Retina (tissue), 1 donor: Measurements from ENCODE around the gene HTT.
"Not testable (repeated sequence)": the region's sequence is repeated elsewhere in the genome, so short reads cannot be mapped to it uniquely, and the experiment has no call there.

Experiments used
- DNase-seq: peaks from one replicate; pipeline ENCODE4 v3.0.0-alpha.2; 2016

The HTT gene

DNA sequence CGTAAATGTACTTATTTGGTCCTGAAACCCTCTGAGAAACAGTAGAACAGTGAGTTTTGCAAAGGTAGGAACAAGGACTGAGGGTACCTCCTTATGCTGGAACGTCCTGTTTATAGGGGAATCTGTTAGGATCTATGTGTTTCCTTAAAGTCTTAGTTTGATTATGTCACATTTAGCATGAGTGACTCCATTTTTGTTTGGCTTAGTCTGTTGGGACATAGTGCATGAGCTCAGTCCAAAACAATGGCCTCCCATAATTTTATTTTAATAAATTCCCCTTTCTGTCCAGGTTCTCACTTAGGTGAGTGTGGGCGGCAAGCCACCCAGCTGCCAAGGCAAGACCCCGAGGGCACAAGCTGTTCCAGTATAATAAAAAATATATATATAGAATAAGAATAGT is 27.9 kb upstream of the HTT start:
- no peak for DNase-seq

DNA sequence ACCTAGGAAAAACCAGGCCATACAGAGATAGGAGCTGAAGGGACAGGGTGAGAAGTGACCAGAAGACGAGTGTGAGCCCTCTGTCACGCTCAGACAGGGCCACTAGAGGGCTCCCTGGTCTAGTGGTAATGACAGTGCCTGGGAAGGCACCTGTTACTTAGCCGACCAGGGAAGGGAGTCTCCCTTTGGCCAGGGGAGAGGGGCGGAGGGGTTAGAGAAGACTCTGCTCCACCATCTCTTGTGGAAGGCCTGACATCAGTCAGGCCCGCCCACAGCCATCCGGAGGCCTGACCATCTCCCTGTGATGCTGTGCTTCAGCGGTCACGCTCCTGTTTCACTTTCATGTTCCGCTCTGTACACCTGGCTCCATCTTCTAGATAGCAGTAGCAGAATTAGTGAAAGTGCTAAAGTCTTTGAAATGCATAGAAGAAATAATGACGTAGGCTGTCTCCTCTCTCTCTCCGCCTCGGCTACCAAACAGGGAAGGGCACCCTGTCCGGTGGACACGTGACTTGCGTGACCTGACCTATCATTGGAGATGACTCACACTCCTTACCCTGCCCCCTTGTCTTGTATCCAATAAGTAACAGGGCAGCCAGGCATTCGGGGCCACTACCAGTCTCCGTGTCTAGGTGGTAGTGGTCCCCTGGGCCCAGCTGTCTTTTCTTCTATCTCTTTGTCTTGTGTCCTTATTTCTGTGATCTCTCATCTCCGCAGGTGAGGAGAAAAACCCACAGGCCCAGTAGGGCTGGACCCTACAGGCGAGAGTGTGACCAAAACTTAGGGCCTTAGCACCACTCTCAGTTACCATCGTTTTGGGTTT is 26.8 kb upstream of the HTT start:
- peak; percentile 66 for DNase-seq

DNA sequence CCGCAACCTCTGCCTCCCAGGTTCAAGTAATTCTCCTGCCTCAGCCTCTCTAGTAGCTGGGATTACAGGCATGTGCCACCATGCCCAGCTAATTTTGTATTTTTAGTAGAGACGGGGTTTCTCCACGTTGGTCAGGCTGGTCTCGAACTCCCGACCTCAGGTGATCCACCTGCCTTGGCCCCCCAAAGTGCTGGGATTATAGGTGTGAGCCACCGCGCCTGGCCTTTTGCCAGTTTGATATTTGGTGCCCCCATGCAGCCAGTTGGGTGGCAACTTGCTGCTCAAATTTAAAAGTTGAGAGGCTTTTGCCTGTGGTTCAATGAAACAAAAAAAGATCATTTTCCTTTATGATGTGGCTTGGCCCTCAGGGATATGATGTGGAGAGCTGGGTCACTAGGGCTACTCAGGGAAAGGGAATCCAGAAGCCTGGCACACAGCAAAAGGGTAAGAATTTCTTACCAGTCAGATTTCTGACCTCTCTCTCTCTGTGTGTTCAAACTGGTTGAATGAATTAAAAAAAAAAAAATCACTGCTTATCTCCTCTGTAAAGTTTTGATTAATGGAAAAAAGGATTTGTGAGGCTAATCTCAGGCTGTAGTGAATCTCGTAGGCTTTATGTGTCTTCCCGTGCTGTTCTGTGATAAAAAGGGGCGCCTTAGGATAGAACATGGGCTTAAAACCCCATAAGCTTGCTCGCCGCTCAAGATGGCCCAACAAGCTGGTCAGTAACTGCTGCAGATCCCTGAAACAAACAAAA is 23.2 kb upstream of the HTT start:
- DNase-seq = not testable (repeated sequence)

DNA sequence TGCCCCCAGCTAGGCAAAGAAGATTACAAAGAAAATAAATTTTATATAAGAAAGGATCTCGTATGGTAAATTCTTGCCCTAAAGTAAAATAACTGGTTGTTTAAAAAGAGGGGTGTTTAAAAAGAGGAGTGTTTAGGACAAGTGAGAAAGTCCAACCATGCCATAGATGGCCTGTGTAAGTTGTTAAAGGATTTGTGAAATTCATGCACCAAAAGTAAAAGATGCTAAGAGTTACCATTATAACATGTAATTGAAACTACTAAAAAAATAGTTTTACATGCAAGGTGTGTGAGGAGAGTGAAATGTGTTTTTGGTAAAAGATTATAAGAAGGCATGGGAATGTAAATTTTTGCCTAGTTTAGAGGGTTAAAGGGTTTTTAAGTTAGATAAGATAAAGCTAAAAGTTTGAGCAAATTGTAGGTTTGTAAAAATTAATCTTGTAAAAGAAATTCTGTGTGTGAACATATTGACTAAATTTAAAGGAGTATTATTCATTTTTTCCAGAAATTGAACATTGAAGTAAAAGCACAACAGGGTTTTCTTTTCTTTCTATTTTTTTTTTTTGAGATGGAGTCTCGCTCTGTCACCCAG is 20.2 kb upstream of the HTT start:
- no peak for DNase-seq

DNA sequence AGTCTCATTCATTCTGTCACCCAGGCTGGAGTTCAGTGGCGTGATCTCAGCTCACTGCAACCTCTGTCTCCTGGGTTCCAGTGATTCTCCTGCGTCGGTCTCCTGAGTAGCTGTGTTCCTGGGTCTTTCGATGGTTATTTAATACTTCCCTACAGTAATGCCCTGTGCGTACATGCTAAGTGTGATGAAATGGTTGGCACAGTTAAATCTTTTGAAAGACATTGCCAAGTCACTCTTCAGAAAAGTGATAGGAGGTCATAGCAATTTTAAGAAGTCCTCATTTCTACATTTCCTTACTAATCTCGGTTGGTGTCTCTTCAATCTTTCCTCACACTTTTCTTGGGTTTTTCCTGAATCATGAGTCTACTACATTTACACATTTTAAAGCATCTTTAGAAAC is 14.5 kb upstream of the HTT start:
- no peak for DNase-seq

DNA sequence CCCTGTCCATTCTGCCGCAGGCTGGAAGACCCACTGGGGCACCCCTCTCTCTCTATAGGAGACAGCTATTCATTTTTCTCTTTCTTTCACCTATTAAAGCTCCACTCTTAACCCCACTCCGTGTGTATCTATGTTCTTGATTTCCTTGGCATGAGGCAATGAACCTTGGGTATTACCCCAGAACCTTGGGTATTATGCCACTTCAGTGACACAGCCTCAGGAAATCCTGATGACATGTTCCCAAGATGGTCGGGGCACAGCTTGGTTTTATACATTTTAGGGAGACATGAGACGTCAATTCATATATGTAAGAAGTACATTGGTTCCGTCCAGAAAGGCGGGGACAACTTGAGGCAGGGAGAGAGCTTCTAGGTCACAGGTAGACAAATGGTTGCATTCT is 13.5 kb upstream of the HTT start:
- DNase-seq = no peak

DNA sequence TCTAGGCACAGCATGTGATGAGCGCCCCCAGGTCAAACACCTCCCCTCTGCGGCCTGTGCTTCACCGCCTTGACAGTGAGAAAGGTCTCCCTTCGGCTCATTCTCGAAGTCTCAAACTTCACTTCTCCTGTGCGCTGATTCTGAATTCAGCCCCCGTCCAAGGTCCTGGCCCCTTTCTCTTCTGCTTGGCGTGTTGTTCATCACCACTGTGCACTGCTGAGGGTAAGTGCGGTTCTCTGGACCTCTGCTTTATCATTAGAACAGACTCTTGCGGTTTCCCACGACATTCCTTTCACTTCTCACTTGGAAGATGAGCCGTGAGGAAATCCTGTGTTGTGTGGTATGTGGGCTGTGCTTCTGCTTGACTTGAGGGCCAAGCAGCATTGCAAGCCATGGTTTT is 12.0 kb upstream of the HTT start:
- DNase-seq = no peak

DNA sequence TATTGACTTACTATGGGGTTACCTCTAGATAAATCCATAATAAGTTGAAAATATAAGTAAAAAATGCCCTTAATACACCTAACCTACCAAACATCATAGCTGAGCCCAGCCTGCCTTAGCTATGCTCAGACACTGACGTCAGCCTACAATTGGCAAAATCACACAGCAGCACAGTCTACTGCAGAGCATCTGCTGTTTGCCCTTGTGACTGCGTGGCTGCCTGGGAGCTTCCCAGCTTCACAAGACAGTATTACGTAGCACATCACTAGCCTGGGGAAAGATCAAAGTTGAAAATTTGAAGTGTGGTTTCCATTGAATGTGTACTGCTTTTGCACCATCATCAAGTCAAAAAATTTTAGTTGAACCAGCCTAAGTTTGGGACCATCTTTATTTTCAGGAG is 8.9 kb upstream of the HTT start:
- no peak for DNase-seq

DNA sequence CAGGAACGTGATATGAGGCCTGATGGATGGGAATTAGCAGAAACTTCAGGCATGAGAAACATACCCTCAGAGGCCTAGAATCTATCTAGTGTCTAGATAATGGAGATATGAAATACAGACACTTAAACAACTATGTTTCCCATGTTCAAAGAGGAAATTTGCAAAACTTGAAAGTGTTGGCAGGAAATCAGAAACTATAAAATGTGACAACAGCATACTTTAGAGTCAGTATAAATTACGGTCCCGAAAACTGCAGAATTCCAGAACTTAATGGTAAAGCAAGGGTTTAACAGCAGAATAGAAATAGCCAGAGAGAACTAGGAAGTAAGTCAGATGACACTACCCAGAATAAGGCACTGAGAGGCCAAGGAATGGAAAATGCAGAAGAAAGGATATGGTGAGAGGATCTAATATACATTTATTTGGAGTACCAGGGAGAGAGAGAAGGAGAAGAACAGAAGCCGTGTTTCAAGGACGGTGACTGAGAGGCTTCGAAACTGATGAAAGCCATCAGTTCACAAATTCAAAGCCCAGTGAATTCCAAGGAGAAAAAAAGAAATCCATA is 7.6 kb upstream of the HTT start:
- DNase-seq = no peak

DNA sequence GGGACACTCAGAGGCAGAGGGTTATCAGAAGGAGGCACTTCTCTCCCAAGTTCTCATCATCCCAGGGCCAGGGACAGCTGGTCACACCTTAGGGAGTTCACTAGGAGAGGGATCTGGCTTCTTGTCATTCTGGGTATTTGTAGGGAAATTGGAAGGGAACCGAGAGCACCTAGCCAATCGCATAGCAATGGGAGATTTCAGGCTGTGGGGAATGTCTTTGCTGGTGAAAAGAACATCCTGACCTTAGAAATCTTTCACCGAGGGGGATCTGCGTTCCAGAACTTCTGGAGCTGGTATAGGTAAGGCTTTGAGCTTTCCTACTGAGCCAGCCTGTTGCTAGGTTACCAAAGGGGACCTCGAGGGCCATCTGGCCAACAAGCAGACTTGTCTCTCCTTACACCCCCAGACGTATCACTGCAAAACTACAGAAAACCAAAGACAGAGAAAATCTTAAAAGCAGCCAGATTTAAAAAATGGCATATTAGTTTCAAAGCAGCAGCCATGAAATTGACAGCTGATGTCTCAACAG is 6.9 kb upstream of the HTT start:
- DNase-seq = no peak

DNA sequence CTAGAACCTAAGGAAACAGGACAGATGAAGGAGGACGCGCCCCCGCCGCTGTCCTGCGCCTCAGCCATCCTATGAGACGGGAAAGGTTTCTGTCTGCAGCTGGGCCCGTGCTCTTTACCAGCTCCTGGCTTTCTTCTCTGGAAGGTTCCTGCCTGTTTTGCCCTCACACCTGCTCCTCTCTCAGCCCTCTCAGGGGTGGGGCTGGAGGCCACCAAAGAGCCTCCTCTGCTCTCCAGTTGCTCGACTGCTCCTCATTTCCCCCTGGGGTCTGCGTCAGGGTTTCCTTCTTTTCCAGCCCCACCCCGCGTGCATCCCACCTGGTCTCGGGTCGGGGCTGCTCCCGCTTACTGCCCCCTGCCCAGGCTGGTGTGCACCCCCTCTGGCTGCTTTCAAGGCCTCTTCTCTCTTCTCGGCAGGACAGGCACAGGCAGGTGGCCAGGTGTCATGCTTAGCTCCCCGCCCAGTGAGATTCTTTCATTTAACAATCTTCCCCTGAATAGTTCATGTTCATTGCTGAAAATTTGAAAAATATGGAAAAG is 4.8 kb upstream of the HTT start:
- DNase-seq = no peak

DNA sequence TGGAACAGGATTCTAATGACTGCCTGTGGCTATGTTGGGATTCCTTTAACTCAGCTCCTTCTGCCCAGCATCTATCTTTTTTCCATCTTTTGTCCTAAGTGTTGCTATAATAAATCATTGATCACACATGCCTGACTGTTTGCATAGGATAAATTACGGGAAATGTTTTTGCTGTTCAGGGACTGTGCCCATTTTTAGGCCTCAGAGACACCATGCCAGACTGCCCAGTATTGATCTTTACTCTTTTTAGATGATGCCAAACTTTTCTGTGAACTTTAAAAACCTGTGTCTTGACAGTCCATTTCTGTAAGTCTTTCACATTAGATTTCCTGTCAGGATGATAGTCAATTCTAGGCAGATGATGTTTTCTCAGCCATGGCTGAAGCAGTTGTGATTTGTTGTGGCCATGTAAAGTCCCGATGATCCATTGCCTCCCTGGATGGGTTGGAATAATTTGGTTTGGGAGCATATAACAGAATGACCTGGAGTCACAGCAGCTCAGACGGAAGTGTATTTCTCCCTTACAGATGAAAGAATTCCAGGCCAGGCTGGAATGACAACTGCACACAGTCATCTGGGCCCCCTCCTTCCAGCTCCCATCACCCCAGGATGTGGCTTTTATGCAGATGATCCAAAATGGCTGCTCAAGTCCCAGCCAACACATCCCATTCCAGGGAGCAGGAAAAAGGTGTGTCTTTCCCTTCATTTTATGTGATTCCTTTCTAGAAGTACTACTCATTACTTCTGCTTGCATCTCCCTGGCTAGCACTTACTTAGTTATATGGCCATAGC is 3.6 kb upstream of the HTT start:
- no peak for DNase-seq

DNA sequence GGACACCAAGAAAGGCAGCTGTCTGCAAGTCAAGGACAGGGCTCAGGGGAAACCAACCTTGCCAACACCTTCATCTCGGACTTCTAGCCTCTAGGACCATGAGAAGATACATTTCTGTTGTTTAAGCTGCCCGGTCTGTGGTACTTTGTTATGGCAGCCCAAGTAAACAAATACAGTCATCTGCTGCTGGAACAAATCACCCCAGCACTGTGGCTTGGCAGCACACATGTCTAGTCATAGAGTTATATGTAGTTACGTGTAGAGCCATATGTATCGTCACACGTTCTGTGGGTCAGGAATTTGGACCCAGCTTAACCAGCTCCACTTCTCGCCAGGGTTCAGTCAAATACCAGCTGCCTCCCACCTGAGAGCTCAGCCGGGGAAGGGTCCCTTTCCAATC is 2.7 kb upstream of the HTT start:
- no peak for DNase-seq

DNA sequence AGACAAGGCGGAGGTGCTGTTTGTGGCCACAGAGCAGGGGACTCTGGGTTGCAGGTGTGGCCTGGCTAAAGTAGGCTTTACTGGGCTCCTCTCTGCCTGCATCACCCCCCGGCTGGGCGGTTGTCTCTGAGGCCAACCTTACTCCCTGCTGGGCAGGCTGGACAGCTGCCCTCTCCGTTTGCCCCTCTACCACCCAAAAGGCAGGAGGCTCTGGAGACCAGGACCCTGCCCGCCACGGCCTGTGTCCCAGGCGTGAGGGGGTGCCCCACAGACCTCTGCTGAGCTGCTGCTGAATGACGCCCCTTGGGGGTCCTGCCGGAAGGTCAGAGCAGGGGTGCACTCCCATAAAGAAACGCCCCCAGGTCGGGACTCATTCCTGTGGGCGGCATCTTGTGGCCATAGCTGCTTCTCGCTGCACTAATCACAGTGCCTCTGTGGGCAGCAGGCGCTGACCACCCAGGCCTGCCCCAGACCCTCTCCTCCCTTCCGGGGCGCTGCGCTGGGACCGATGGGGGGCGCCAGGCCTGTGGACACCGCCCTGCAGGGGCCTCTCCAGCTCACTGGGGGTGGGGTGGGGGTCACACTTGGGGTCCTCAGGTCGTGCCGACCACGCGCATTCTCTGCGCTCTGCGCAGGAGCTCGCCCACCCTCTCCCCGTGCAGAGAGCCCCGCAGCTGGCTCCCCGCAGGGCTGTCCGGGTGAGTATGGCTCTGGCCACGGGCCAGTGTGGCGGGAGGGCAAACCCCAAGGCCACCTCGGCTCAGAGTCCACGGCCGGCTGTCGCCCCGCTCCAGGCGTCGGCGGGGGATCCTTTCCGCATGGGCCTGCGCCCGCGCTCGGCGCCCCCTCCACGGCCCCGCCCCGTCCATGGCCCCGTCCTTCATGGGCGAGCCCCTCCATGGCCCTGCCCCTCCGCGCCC is 1.1 kb upstream of the HTT start:
- peak; percentile 80 for DNase-seq

DNA sequence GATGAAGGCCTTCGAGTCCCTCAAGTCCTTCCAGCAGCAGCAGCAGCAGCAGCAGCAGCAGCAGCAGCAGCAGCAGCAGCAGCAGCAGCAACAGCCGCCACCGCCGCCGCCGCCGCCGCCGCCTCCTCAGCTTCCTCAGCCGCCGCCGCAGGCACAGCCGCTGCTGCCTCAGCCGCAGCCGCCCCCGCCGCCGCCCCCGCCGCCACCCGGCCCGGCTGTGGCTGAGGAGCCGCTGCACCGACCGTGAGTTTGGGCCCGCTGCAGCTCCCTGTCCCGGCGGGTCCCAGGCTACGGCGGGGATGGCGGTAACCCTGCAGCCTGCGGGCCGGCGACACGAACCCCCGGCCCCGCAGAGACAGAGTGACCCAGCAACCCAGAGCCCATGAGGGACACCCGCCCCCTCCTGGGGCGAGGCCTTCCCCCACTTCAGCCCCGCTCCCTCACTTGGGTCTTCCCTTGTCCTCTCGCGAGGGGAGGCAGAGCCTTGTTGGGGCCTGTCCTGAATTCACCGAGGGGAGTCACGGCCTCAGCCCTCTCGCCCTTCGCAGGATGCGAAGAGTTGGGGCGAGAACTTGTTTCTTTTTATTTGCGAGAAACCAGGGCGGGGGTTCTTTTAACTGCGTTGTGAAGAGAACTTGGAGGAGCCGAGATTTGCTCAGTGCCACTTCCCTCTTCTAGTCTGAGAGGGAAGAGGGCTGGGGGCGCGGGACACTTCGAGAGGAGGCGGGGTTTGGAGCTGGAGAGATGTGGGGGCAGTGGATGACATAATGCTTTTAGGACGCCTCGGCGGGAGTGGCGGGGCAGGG is 568 bp downstream of the HTT start:
- DNase-seq = peak; percentile 77

DNA sequence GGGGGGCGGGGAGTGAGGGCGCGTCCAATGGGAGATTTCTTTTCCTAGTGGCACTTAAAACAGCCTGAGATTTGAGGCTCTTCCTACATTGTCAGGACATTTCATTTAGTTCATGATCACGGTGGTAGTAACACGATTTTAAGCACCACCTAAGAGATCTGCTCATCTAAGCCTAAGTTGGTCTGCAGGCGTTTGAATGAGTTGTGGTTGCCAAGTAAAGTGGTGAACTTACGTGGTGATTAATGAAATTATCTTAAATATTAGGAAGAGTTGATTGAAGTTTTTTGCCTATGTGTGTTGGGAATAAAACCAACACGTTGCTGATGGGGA is 1.1 kb downstream of the HTT start:
- DNase-seq = no peak

DNA sequence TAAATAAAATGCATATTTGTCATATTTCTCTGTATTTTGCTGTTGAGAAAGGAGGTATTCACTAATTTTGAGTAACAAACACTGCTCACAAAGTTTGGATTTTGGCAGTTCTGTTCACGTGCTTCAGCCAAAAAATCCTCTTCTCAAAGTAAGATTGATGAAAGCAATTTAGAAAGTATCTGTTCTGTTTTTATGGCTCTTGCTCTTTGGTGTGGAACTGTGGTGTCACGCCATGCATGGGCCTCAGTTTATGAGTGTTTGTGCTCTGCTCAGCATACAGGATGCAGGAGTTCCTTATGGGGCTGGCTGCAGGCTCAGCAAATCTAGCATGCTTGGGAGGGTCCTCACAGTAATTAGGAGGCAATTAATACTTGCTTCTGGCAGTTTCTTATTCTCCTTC is 3.3 kb downstream of the HTT start:
- no peak for DNase-seq

DNA sequence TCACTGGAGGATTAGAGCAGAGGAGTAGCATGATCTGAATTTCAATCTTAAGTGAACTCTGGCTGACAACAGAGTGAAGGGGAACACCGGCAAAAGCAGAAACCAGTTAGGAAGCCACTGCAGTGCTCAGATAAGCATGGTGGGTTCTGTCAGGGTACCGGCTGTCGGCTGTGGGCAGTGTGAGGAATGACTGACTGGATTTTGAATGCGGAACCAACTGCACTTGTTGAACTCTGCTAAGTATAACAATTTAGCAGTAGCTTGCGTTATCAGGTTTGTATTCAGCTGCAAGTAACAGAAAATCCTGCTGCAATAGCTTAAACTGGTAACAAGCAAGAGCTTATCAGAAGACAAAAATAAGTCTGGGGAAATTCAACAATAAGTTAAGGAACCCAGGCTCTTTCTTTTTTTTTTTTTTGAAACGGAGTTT is 5.2 kb downstream of the HTT start:
- no peak for DNase-seq

DNA sequence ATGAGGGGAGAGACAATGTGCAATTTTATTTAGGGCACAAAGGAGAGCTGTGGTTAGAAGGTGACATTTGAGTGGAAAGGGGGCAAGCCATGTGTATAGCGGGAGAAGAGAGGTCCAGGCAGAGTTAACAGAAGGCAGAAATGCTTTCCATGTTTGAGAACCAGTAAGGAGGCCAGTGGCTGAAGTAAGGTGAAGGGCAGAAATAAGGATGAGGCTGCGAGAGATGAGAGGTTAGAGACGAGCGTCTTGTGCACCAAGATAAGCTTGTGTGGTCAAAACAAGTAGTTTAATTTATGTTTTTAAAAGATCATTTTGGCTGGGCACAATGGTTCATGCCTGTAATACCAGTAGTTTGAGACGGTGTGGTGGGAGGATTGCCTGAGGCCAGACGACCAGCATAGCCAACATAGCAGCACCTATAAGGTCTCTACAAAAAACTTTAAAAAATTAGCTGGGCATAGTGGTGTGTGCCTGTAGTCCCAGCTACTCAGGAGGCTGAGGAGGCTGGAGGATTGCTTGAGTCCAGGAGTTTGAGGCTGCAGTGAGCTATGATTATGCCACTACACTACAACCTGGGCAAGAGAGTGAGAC is 8.5 kb downstream of the HTT start:
- DNase-seq = no peak

DNA sequence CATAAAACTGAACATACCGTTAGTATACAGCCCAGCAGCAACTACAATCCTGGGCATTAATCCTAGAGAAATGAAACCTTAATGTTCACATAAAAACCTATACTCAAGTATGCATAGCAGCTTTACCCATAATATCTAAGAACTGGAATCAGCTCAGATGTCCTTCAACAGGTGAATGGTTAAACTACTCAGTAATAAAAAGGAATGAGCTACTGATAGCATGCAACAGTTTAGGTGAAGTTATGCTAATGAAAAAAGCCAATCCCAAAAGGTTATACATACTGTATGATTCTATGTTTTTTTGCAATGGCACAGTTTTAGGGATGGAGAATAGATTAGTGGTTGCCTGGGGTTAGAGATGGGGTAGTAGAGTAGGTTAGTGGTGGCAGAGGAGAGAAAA is 9.3 kb downstream of the HTT start:
- DNase-seq = no peak
